Breast epithelium (tissue), 4 donors: Measurements from ENCODE around the gene KCTD1. TPM values are rescaled to one million over a fixed set of nuclear protein-coding genes. Genes with fewer than 3 reads are reported as not detected.

Experiments used
- DNase-seq, 2 donors: peaks; one replicate each; pipeline ENCODE4 v3.0.0-alpha.2; 2019; ENCODE audit warnings: low spot score in 2 of 2
- H3K27ac ChIP-seq, 2 donors: fragments of 200-600 bp; sonication (generic) in 1 of 2; one replicate each; pipeline ENCODE4 v1.5.1; 2016 to 2019; ENCODE audit warnings: mild to moderate bottlenecking in 1 of 2
- H3K27me3 ChIP-seq, 2 donors: fragments of 200-600 bp; sonication (generic) in 1 of 2; one replicate each; pipeline versions ENCODE4 v1.5.1 to v1.6.0; 2017 to 2019; ENCODE audit warnings: control low read depth in 1 of 2, mild to moderate bottlenecking in 1 of 2
- H3K36me3 ChIP-seq: fragments of 200-600 bp; one replicate; pipeline ENCODE4 v1.5.1; 2019
- H3K4me1 ChIP-seq, 2 donors: fragments of 200-600 bp; sonication (generic); one replicate each; pipeline ENCODE4 v1.5.1; 2016 to 2019; ENCODE audit warnings: control low read depth in 1 of 2
- H3K4me3 ChIP-seq, 3 donors: fragments of 200-600 bp; sonication (generic); 1 replicate in 2 of 3; 2 replicates in 1 of 3; pipeline ENCODE4 v1.5.1; 2016 to 2019; ENCODE audit warnings: mild to moderate bottlenecking in 3 of 3, moderate library complexity in 2 of 3
- H3K9me3 ChIP-seq, 2 donors: fragments of 200-600 bp; sonication (generic) in 1 of 2; one replicate each; pipeline ENCODE4 v1.5.1; 2016 to 2019; ENCODE audit warnings: control low read depth in 1 of 2
- POLR2A ChIP-seq: fragments of 450-650 bp; IDR thresholded peaks from one replicate; pipeline ENCODE4 v1.6.1; 2016; ENCODE audit warnings: antibody characterized with exemption, mild to moderate bottlenecking, moderate library complexity
- POLR2AphosphoS5 ChIP-seq, 3 donors: sonication (generic); formaldehyde crosslinking; IDR thresholded peaks; one replicate each; pipeline ENCODE4 v1.6.1; 2017; ENCODE audit warnings: antibody characterized with exemption in 3 of 3
- intact Hi-C: fragments of 100-400 bp; cut with DNase I; formaldehyde crosslinking; loops from one replicate; pipeline ENCODE4 v1.15.1; 2023; ENCODE audit warnings: low total_unique reads
- total RNA-seq, 3 donors: library from RNA; depleted of rRNA; stranded (reverse); fragments of >200 nt; gene quantifications; one replicate each; pipeline ENCODE4 v1.1.0, GENCODE V29; 2016
- TF ChIP-seq, protein P1 (sequence below), 3 donors: fragments of 450-650 bp; IDR thresholded peaks; one replicate each; pipeline ENCODE4 v1.5.1; 2016 to 2017; ENCODE audit warnings: antibody characterized with exemption in 3 of 3, mild to moderate bottlenecking in 3 of 3, moderate library complexity in 3 of 3

The KCTD1 gene
- total RNA-seq, 3 donors from 2014 or later: 5.6 to 47.3 (median 41.6) TPM

DNA sequence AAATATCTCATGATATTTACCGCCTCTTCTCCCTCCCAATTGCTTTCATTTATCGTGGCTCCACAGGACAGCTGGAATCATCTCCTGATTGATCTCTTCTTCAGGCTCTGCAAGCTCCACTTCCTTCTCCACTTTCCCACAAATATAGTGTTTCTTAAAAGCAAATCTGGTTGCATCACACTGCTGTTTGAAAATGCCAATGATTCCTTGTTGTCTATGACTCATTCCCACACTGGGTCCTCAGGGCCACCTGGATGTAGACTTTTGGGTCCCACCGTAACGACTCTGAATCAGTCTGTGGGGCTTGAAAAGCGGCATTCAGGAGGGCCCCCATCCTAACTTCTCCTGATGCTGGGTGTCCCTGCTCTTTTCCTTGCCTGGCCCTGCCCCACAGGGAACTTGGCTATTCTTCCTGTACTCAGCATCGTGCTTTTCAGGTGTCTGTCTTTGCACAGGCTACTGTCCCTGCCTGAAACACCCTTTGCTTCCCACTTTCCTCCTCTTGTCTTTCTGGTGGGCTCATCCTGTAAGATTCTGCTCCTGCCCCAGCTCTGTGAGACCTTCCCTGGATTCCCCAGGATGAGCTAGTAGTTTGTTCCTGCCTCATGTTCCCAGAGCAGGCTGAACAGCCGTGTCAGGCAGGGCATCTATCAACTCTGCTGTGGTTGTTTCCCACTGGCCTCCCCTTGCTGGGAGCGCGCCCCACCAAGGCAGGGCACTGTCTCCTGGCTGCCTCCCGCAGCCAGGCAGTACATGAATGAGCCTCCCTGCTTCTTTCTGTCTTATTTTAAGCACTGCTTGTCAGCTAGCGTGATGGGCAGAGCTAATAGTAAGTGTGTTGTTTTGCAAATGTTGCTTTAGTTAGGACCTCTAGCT is 111.9 kb downstream of the KCTD1 start:
- intact Hi-C loops: no loop called here
- no peak for DNase-seq
- Histone ChIP-seq H3K4me1 (no peaks in the 10 kb centered on the region), H3K9me3 (no peaks in the 10 kb centered on the region), H3K27ac (peak overlapping the region in 1 of 2 donors; percentile 29), H3K4me3 (no peak overlapping the region), H3K36me3 (no peaks in the 10 kb centered on the region), H3K27me3 (no peaks in the 10 kb centered on the region)
- no peak for TF ChIP-seq POLR2AphosphoS5 (IDR thresholded peaks at IDR 0.05)
- TF ChIP-seq POLR2A: no peak
- TF ChIP-seq, protein P1, sequence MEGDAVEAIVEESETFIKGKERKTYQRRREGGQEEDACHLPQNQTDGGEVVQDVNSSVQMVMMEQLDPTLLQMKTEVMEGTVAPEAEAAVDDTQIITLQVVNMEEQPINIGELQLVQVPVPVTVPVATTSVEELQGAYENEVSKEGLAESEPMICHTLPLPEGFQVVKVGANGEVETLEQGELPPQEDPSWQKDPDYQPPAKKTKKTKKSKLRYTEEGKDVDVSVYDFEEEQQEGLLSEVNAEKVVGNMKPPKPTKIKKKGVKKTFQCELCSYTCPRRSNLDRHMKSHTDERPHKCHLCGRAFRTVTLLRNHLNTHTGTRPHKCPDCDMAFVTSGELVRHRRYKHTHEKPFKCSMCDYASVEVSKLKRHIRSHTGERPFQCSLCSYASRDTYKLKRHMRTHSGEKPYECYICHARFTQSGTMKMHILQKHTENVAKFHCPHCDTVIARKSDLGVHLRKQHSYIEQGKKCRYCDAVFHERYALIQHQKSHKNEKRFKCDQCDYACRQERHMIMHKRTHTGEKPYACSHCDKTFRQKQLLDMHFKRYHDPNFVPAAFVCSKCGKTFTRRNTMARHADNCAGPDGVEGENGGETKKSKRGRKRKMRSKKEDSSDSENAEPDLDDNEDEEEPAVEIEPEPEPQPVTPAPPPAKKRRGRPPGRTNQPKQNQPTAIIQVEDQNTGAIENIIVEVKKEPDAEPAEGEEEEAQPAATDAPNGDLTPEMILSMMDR (IDR thresholded peaks at IDR 0.05): no peak

DNA sequence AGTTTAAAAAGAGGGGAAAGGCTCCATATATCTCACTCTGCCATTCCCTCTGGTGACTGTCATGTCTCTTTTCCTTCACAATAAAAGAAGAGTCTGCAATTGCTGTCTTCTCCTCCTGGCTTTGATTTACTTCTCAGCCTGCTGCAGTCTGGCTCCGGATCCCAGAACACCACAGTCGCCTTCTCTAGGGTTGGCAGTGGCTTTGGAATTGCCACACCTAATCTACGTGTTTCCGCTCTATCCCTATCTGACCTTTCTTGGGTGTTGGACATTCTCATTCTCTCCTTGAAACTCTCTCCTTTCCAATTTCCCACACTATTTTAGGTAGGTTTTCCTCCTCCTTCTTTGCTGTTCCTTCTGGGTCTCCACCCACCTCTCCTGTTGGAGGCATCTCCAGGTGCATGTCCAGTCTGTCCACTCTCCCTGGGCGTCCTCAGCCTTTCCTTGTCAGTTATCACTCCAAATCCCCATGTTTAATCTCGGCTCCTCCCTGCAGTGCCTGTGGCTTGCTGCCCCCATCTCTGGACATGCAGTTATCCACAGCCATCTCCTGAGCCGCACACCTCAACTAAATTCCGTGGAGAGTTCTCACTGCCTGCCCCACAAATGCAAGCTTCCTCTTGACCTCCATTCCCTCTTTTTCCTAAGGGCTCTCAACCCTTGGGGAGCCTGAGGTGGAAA is 112.8 kb downstream of the KCTD1 start:
- Histone ChIP-seq H3K27ac (no peak overlapping the region), H3K9me3 (no peaks in the 10 kb centered on the region), H3K36me3 (no peaks in the 10 kb centered on the region), H3K4me1 (no peaks in the 10 kb centered on the region), H3K27me3 (no peaks in the 10 kb centered on the region), H3K4me3 (no peak overlapping the region)
- intact Hi-C loops: no loop called here
- no peak for DNase-seq
- no peak for TF ChIP-seq POLR2A
- no peak for TF ChIP-seq POLR2AphosphoS5 (IDR thresholded peaks at IDR 0.05)
- TF ChIP-seq, protein P1 (IDR thresholded peaks at IDR 0.05): no peak

DNA sequence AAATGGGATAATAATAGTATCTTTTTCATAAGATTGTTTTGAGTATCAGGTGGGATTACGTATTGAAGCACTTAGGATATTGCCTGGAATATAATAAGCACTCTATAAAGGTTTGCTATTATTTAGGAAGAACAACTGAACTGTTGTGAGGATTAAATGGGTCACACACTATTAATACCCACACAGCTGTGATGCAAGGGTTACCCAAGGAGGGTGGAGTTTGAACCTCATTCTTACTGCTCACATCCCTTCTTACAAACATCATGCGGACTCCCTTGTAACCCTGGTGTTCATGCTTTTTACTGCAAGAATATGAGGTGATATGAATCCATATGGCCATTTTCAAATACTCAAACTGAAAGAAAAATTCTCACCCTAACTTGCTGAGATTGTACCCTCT is 113.5 kb downstream of the KCTD1 start:
- H3K4me1 ChIP-seq: no peaks in the 10 kb centered on the region
- TF ChIP-seq, protein P1 (IDR thresholded peaks at IDR 0.05): no peak
- TF ChIP-seq POLR2AphosphoS5 (IDR thresholded peaks at IDR 0.05) (no peak), POLR2A (no peak)
- no peaks in the 10 kb centered on the region for H3K27me3 ChIP-seq
- H3K36me3 ChIP-seq: no peaks in the 10 kb centered on the region
- no peaks in the 10 kb centered on the region for H3K9me3 ChIP-seq
- H3K4me3 ChIP-seq: no peak overlapping the region
- intact Hi-C loops: no loop called here
- H3K27ac ChIP-seq: no peak overlapping the region
- DNase-seq: no peak

DNA sequence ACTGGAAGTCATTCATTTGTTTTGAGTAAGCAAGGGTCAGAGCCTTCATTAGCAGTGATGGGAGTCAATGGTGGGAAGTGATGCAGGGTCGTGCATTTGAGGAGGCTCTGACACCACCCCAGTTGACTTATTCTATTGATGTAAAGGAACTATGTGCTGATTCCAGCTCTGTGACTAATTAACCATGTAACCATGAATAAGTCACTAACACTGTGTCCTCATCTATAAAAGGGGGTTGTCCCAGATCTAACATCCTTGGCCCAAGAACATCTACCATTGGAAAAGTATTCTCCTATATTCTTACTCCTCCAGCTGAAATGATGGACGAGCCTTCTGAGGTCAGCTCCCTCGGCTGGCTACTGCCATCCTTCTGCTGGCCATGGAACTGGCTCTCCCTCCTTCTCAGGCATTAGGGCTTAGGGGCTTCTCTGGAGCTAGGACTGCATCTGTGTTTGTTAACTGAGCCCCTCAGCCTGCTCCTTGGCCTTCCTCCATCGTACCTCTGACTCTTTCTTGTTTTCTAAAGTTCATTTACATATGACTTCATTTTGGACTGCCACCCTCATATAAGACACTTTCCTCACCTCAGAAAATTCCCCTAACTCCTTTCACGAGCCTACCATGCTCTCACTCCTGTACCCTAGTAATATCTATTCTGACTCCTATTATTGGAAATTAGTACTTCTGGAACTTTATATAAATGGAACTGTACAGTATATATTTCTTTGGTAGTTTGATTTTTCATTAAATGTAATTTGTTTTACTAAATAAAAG is 115.5 kb downstream of the KCTD1 start:
- intact Hi-C loops: no loop called here
- Histone ChIP-seq H3K4me1 (no peaks in the 10 kb centered on the region), H3K4me3 (no peak overlapping the region), H3K27me3 (no peaks in the 10 kb centered on the region), H3K9me3 (no peaks in the 10 kb centered on the region), H3K27ac (no peak overlapping the region), H3K36me3 (no peaks in the 10 kb centered on the region)
- no peak for DNase-seq
- TF ChIP-seq, protein P1 (IDR thresholded peaks at IDR 0.05): no peak
- TF ChIP-seq POLR2A (no peak), POLR2AphosphoS5 (IDR thresholded peaks at IDR 0.05) (no peak)
